HG03432 (cell line): ENCODE data around the gene DAO.
"Not testable (repeated sequence)": the region's sequence is repeated elsewhere in the genome, so short reads cannot be mapped to it uniquely, and the experiment has no call there.

Experiments
- ATAC-seq: cut with Tn5 transposase; IDR thresholded peaks from one replicate; pipeline ENCODE4 v1.9.1; 2021; ENCODE audit warnings: mild to moderate bottlenecking, moderate library complexity; ENCODE audit not compliant: unreplicated experiment

DAO gene

DNA sequence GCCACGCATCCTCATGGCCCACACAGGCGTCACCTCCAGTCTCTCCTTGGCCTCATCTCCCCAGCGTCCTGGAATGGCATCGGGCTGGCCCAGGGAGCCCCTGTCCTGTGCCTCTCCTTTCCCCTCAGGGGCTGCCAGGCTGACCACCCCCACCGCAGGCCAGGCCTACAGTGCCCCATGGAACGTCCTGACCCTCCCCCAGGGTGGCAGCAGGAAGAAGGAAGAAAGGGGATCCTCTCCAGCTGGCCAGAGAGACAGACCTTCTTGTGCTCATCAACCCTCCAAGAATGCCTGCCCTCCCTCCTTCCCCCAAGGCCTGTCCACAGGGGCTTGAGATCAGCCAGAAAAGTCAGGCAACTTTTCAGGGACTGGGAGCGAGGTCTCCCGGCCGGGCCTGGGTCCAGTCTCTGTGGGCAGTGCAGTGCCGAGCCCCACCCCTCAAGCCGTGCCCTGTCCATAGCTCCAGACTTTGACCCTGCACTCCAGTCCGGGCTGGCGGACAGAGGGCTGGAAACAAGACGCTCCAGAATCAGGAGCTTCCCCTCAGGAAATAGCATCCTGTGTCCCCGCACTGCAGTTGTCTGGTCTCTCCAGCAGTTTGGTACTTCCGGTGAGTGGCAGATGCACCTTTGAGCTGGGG is at the start of gene DAO:
Gene DAO, plus strand, starts transcription at position 478 of the 640 bp plus-strand sequence. CDS start 4,915 bp downstream, outside the sequence.
- no peak for ATAC-seq

DNA sequence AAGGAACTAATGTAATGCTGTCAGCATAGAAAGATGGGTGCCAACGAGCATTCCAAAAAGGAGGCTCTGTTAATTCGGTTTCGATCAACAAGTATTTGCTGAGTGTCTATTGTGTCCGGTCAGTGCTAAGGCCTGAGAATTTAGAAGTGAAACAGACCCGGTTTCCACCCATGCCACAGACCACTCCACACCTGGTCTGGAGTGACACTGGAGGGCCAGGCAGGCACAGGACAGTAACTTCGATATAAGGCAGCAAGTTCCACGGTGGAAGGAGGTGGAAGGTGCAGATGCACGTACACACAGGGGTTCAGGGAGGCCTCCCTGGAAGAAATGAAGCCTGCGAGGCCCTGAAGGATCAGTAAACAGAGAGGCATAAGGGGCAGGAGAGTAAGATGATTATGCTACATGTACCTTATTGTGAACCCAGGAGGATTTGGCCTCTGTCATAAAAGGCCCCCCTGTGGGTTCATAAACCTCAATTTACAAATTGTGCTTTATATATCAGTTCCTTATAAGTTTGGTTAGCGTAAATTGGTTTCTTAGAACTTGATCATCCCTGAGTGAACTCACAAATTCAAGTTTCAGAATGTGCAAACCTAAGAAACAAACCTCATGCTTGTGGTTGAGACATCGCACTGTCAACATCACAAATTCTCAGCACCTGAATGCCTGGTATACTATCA is 48.4 kb upstream of the DAO start:
- peak; percentile 82 for ATAC-seq

DNA sequence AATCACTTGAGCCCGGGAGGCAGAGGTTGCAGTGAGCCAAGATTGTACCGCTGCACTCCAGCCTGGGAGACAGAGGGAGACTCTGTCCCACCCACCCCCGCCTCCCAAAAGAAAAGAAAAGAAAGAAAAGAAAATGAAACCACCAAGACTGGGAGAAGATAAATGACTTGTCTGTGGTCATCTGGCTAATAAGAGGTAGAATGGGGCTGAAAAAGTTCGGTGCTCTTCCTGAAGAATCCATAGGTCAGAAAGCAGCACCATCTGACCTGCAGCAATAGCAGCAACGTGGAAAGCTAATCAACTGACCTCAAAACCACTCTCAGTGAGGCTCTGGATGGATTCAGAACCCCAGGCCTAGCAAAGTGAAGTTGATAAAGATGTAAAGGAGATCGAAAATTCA is 47.7 kb upstream of the DAO start:
- no peak for ATAC-seq

DNA sequence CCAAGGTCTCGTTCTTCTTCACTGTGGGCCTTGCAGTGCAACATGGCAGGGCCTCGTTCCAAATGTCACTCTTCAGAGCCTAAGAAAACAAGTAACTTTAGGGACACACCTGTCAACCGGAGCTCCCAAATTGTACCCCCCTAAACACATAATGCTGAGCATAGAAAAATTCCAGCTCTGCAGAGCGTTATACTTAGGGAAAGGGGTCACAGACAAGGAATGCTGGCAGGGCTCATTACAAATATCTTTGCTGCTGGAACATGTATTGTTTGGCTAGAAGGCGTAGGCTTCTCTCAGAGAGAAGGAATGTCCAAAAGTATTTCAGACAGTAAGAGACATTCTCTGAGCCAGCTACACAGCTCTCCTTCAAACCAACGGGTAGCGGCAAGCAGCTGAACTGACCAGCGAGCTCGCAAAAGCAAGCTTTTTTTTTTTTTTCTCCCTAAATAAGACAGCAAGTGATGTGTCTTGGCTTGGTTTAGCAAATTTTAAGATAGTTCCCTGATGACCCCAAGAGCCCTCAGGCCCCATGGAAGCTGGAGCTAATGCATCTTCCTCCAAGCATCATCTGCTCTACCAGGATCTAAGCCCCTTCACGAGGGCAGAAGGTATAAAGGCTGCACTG is 47.0 kb upstream of the DAO start:
- ATAC-seq: no peak

DNA sequence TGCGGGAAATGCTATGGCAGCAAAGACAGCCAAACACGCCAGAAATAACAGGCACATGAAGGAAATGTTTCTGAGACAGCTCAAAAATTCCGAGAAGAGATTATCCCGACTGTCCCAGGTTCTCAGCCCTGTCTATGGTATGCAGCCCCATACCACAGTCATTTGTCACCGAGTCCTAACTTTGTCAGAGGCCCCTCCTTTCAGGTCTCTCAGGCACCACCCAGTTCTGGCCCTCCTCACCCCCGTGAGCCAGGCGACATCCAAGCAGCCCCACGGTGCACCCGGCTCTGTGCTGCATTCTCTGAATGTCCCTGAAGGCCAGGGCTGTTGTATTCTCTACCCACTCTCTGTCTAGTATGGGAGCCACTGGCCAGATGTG is 46.5 kb upstream of the DAO start:
- no peak for ATAC-seq

DNA sequence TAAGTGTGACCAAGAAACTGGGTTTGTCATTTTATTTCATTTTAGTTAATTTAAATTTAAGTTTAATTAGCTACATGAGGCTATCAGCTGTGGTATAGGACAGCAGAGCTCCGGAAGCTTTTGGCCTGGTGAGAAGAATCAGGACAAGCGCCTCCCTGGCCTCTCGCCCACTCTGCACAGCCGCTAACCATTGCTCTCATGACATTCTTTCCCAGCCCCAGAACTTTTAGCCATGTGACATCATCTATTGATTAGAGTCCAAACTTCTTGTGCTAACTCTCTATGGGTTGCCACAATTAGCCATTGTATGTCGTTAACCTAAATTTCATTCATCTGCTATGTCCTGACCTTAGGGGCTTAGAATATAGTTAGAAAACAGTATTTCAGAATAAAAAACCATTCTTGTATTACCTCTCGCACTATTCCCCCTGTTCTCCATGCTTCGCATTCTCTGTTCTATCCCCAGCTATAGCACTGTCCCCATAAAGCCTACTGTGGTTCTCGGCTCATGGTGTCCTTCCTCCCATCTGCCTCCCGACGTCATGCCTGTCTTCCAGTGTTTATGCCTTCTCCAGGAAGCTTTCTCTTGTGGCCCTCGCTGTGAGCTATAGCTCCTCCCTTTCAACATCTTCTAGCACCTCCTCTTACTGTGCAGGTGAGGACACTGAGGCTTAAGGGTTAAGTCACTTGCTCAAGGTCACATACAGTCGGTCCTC is 46.0 kb upstream of the DAO start:
- ATAC-seq: no peak

DNA sequence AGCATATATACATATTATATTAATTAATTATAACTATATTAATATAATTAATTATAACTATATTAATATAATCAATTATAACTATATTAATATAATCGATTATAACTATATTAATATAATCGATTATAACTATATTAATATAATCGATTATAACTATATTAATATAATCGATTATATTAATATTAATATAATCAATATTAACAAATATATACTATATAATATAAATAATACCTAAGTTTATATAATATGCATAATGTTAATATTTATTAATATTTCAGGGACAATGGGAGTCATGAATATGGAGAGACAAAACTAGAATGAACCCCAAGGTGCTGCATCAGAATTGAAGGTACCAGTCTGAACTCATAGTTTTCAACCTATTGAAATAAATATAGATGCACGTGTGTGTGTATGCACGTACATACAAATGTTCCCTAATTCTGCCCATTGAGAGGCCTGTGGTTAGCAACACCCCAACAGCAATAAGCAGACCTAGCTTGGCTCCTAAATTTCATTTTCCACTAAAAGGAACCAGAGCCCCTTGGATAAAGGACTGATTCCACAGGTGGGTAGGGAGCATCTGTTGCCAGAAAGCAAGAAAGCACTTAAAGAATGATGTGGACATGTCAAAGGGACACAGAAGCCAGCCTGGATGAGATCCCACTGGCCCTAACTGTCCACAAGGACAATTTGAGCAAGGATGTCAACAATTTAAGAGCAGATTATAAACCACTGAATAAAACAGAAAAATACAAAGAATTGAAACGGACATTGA is 43.8 kb upstream of the DAO start:
- no peak for ATAC-seq

DNA sequence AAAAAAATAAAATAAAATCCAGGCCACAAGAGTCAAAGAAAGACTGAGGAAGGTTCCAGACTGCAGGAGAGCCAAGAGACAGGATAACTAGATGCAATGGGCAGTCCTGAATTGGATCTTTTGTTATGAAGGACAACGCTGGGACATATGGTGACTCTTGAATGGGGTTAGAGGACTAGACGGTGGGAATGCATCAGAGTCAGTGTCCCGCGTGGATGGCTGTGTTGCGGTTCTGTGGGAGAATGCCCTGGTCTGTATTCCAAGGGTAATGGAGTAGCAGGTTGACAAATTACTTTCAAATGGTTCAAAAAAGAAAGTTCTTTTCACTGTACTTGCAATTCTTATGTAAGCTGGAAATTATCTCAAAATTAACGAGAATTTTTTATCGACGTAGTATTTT is 42.7 kb upstream of the DAO start:
- no peak for ATAC-seq

DNA sequence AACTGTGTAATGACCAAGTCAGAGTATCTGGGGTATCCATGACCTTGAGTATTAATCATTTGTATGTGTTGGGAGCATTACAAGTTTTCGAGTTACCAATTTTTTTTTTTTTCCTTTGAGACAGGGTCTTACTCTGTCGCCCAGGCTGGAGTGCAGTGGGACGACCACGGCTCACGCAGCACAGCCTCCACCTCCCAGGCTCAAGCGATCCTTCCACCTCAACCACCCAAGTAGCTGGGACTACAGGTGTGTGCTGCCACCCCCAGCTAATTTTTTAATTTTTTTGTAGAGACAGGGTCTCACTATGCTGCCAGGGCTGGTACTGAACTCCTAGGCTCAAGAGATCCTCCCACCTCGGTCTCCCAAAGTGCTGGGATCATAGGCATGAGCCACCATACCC is 42.2 kb upstream of the DAO start:
- no peak for ATAC-seq

DNA sequence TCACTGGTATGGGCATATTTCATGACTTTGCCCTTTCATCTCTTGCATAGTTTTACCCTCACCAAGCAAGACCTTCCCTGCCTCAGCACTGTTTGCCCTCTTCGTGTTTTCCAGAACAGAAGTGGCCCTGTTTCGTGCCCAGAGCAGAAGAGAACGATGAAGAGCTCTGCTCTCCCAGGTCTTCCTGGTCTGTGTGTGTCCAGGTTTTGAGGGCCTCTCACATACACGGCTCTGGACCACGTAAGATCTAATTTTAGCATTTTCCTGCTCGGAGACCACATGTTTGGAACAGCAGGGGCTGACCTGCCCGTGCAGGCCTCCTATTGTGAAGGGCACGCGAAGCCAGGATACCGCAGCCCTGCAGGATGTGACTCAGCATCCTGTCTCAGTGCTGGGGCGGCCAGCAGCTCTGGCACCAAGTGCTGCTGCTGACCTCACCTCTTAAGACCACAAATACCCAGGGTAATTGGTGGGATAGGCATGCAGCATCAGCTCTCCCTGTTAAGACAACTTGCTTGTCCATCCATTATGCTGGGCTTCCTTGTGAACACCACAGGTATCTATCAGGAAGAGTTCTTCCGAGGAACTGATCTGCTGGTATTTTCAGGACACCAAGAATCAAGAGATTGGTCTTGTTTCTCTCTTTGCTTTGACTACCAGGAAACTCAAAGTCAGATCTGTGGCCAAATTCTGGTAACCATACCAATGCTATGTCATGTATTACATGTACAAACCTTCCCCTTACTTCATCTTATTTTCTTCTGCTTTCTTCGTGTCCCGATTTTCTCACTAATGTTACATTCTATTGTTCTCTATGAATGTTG is 41.5 kb upstream of the DAO start:
- ATAC-seq: peak; percentile 97

DNA sequence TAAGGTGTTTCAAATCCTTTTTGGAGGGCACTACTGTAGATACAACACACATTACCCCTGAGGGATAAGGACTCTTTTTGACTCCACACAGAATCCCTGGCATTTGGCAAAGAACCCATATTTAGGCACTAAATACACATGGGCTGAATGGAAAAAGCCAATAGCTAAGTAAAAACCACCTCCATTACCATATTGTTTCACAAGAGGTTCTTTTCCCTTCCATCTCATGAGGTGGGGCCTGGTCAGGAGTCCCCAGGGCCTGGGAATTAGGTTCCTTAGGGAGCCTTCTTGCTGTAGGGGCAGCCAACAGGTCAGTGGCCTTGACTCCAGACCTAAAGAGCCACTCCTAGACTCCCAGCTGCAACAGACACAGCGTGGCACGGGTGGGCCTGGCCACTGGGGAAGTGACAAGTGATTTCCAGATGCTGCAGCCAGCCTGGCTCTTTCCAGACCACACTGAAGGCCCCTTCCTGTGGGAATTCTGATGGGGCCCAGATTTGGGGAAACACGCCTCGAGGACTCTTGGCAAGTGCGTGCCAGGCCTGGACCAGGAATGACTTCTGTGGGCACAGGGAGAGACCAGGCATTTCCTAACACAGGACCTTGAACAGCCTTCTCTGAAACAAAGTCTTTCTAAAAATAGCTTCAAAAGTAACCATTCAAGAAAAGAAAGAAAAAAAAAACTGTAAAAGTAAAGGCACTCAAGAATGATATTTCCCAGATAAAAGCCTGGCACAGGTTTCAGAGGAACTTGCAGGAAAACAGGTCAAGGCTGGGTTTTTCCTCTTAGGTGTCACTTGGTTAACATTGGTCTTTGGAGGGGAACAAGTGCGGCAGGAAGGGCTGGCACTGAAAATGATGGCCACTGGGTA is 40.6 kb upstream of the DAO start:
- no peak for ATAC-seq

DNA sequence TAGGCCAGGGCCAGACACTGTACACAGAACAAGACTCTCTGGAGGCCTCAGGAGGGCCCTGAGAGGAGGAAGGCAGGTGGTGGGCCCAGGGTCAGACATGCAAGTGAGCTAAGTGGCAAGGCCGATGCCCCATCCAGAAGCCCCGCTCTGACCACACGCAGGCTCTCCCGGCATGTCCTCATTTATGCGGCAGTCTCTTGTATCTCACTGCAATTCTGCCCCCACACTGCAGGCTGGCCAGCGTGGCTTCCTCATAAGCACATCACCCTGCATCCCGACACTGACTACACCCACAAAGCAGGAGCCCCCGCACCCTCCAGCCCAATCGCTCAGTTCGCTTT is 40.0 kb upstream of the DAO start:
- no peak for ATAC-seq

DNA sequence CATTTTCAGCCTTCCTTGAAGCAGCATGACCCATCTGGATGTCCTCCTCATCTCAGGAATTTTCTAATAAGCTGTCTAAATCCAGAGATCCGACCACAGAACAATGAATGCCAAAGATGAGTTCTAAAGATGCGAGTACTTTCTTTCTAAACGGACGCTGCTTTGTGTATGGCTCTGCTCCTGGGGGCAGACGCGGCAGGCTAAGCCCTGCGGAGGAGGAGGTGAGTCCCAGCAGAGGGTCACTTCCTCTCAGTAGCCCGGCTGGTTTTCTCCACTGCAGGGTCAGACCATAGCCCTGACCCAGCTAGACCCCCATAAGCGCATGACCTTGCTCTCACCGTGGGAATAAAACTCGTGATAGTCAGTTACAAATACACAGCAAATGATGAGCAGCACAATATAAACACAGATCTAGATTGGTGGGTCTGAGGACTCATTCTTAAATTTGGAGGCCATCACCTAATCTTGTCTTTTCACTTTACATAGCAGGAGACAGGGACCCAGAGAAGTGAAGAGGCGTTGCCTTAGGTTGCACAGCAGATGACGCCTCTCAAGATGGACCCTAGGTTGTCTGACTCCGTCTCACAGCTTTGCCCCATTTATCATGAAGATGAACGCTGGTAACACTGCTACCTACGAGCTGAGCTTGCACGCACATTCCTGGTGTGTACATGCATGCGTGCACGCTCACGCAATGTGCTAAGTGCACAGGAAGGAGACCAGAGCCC is 39.1 kb upstream of the DAO start:
- no peak for ATAC-seq

DNA sequence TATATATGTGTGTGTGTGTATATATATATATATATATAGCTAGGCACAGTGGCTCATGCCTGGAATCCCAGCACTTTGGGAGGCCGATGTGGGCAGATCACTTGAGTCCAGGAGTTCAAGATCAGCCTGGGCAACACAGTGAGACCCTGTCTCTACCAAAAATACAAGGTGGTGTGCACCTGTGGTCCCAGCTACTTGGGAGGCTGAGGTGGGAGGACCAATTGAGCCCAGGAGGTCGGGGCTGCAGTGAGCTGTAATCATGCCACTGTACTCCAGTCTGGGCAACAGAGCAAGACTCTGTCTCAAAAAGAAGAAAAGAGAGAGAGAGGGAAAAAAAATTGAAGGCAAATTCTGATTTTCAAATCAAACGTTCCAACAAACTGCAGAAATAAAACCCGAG is 38.1 kb upstream of the DAO start:
- not testable (repeated sequence) for ATAC-seq

DNA sequence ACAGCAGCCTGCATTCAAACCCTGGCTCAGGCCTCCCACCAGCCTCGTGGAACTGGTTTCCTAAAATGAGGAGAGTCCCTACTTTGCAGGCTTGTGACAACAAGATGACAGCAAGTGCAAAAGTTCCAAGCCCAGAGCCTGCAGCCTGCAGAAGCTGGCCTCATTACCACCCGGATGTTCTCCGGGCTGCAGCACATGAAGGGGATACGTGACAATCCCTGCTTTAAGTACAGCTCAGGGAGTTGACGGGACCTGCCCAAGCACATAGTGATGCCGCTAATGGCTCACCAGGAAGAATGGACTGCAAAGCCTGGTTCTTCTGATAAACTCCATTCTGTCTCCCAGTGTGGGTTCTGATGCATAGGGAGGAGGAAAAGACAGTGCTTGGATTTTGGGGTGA is 37.5 kb upstream of the DAO start:
- ATAC-seq: no peak

DNA sequence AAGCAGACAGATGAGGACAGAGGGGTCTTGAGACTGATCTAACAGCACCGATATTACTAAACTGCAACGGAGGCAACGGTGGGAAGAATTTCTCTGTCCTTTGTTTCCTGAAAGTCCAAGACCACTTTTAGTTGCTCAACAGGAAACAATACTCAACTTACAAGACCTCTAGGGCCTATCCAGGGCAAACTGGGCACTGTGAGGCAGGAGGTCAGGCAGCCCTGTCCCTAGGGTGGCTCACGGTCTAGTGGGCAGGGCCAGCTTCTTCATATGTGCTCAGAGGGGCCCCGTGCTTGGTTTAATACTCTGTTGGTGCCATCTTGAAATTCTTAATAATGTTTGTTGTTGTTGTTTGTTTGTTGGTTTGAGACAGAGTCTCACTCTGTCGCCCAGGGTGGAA is 36.7 kb upstream of the DAO start:
- no peak for ATAC-seq

DNA sequence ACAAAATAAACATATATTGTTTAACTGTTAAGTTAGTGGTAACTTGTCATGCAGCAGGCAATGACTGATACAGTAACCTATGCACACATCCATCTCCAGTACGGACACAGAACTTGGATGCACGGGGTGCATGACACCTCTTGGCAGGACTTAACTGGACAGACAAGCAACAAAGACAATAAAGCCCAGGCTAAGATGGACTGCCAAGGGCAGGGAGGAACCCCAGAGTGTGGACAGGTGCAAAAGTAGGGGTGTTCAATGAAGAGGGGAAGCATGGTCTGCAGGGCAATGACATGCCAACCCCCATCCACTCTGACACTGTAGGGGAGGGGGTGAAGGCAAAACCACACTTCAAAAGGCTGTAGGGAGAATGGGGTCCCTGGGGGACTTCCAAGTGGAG is 34.2 kb upstream of the DAO start:
- ATAC-seq: no peak

DNA sequence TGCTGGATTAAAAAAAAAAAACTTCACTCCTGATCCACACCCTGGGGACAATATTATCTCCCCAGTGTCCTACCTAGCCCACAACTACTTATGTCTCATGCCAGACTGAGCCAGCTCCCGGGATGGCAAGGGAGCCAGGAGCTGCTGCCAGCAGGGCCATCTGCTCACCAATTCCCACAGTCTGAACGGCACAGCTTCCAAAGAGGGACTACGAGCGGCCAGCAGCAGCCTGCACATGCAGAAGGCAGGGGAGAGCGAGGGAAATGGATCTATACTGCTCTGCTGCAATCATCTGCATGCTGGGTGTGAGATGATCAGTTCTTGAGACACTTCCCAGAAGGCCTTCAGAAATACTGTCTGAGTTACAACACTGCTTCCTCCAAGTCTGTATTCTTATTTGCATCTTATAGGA is 33.6 kb upstream of the DAO start:
- no peak for ATAC-seq

DNA sequence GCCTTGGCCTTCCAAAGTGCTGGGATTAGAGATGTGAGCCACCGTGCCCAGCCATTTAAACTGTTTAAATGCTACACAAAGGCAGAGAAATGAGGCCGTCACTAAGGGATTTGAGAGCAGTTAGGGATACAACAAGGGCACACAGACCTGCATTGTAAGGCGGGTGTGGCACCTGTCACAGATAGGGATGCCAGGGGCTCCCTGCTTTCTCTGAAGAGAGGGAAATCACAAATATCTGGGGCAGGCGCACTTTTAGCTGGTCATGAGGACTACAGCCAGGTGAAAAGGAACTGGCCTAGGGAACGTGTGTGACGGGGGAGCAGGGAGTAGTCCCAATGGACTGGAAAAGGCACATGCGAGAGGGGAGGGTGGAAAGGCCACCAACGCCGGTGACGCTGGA is 32.2 kb upstream of the DAO start:
- no peak for ATAC-seq
